ENCODE data around the gene MICAL1.

Gene MICAL1, protein sequence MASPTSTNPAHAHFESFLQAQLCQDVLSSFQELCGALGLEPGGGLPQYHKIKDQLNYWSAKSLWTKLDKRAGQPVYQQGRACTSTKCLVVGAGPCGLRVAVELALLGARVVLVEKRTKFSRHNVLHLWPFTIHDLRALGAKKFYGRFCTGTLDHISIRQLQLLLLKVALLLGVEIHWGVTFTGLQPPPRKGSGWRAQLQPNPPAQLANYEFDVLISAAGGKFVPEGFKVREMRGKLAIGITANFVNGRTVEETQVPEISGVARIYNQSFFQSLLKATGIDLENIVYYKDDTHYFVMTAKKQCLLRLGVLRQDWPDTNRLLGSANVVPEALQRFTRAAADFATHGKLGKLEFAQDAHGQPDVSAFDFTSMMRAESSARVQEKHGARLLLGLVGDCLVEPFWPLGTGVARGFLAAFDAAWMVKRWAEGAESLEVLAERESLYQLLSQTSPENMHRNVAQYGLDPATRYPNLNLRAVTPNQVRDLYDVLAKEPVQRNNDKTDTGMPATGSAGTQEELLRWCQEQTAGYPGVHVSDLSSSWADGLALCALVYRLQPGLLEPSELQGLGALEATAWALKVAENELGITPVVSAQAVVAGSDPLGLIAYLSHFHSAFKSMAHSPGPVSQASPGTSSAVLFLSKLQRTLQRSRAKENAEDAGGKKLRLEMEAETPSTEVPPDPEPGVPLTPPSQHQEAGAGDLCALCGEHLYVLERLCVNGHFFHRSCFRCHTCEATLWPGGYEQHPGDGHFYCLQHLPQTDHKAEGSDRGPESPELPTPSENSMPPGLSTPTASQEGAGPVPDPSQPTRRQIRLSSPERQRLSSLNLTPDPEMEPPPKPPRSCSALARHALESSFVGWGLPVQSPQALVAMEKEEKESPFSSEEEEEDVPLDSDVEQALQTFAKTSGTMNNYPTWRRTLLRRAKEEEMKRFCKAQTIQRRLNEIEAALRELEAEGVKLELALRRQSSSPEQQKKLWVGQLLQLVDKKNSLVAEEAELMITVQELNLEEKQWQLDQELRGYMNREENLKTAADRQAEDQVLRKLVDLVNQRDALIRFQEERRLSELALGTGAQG

GRCh38 chr6:109455437-109456110 is at the start of gene MICAL1:
Gene MICAL1, minus strand, starts transcription at chr6:109455772. Its CDS starts 1,576 bp downstream, at chr6:109454196.
- peak; percentile 45 to 55 for DNase-seq (ENCODE audit: low read depth in 2 of 2)

DNA sequence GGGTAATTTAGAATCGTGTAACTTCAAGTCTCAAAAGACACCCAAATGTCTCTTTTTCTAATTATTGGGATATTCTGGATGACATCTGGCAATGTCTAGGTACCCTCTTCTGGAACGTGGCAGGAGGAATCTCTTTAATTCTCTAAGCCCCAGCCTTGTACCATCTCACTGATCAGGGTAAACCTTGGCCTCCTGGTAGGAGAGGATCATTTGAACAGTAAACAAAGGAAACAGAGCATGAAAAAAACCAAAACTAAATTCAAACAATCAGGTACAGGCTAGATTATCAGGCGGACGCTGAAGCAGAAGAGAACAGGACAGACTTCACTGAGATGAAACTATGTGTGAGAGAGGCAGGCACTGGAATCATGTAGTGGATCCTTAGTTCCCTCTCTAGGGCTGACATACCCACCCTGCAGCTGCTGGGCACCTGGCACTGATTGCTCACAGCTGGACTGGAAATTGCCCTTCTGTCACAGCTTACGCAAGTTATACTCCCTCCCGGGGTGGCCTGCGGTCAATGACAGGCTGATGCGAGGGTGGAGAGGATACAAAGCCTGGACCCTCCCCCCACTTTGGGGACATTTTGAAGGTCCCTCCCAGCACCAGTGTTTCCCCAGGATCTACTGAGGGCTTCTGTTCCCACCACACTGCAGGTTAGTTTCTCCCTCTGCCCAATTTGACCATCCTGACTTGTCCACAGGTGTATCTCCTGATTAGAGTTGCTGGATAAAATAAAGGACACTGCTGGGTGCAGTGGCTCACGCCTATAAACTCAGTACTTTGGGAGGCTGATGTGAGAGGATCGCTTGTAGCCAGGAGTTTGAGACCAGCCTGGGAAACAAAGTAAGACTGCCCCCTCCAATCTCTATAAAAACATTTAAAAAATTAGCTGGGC is 48.0 kb upstream of the MICAL1 start:
- no peak for DNase-seq (ENCODE audit: low read depth in 2 of 2)

- DNase-seq (ENCODE audit: low read depth in 2 of 2) = no peak
Measured at GRCh38 chr6:109498936-109499335, 43.4 kb upstream of the MICAL1 start.

- no peak for DNase-seq (ENCODE audit: low read depth in 2 of 2)
Measured at GRCh38 chr6:109498052-109498451, 42.5 kb upstream of the MICAL1 start.

DNA sequence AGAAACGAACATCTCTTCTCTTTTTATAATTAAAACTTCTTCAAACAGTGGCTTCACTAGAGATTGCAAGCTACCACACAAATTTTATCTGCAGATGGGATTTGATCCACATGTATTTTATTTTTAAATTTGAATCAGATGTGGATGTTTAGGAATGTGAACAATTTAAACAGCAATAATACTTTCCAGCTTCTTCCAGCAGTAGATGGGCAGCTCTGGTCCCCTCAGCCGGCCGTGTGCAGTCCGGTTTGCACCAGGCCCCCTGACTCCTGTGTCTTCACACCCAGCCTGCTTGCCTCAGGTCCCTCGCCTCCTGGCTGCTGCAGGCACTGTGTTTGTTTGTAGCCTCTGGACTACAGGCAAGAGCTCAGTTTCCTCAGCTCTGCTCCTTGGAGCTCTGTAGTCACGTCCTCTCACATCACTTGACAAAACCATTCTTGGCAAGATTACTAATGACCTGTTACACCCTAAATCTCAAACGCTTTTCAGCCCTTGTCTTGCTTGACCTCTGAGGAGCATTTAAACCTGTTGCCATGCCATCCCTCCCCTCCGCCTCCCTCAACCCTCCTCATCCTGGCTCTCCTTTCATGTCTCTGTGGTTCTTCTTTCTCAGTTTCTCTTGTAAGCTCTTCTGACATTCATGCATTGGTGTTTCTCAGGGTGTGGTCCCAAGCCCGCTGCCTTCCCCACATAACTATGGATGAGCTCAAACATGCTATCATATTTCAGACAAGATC is 40.6 kb upstream of the MICAL1 start:
- no peak for DNase-seq (ENCODE audit: low read depth in 2 of 2)

DNA sequence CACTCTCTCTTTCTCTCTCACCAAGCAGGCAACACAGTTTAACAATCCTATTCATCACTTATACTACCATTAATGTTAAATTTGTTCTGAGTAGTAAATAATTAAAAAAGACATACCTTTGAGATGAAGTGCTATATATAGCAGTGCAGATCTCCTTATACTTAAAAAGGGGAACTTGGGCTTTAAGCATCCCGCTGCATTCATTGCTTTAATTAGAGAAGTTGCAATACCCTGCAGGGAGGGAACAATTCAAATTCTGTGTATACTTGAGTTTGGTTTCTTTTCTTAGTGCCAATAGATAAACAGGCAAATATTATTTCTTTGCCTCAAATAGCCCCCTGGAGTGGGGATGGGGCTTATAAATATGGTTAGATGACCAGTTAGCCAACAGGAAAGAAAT is 38.3 kb upstream of the MICAL1 start:
- DNase-seq (ENCODE audit: low read depth in 2 of 2) = no peak

DNA sequence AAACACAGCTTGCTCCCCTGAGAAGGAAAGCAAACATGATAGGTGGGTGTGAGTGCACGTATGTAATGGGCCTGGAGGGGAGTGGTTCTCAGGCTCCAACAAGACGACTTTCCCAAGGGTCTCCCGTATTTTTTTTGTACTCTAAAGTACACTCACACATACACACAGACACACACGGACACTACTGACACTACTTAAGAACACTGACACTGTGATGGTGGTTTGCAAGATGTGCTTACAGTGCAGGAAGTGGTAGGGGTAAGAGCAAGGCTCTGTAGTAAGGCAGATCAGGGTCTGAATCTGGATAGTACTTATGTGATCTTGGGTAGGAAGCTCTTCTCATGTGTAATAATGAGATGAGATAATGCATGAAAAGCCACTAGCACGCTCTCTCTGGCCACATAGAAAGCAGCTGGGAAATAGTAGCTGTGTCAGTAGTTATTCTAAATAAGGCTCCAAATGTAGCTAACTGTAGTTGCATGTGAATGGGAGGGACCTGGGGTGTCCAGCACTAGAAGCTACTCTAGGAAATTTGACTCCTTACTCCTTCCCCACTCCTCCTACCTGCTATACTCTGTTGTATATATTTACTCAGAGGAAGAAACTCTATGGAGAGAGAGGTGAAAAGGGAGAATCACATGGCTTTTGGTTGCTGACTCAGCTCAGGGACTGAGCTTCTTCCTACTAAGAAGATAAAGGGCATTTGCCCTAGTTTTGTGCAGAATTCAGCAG is 35.8 kb upstream of the MICAL1 start:
- no peak for DNase-seq (ENCODE audit: low read depth in 2 of 2)

DNA sequence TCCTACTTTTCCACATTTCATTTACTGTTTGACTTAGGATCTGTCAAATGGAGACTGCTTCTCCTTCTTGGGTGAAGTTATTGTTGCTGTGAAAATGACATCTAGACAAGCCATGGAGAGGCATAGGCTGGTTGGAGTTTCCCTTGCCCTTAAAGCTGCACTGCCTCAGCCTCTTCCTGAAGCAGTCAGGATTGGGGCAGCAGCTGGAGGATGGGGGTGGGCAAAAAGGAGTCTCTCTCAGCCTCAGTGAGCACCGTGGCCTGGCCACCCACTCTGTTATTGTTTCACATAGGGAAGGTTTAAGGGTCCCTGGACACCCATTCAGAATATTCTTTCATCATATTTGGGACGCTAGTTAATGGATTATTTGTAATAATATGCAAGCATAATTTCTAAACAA is 35.1 kb upstream of the MICAL1 start:
- DNase-seq (ENCODE audit: low read depth in 2 of 2) = no peak

GRCh38 chr6:109488001-109488400 is 32.4 kb upstream of the MICAL1 start:
- no peak for DNase-seq (ENCODE audit: low read depth in 2 of 2)

- no peak for DNase-seq (ENCODE audit: low read depth in 2 of 2)
Measured at GRCh38 chr6:109486068-109486467, 30.5 kb upstream of the MICAL1 start.

GRCh38 chr6:109485266-109485935 is 29.8 kb upstream of the MICAL1 start:
- DNase-seq (ENCODE audit: low read depth in 2 of 2) = no peak

GRCh38 chr6:109484122-109484521 is 28.6 kb upstream of the MICAL1 start:
- no peak for DNase-seq (ENCODE audit: low read depth in 2 of 2)

GRCh38 chr6:109483735-109484057 is 28.1 kb upstream of the MICAL1 start:
- no peak for DNase-seq (ENCODE audit: low read depth in 2 of 2)

DNA sequence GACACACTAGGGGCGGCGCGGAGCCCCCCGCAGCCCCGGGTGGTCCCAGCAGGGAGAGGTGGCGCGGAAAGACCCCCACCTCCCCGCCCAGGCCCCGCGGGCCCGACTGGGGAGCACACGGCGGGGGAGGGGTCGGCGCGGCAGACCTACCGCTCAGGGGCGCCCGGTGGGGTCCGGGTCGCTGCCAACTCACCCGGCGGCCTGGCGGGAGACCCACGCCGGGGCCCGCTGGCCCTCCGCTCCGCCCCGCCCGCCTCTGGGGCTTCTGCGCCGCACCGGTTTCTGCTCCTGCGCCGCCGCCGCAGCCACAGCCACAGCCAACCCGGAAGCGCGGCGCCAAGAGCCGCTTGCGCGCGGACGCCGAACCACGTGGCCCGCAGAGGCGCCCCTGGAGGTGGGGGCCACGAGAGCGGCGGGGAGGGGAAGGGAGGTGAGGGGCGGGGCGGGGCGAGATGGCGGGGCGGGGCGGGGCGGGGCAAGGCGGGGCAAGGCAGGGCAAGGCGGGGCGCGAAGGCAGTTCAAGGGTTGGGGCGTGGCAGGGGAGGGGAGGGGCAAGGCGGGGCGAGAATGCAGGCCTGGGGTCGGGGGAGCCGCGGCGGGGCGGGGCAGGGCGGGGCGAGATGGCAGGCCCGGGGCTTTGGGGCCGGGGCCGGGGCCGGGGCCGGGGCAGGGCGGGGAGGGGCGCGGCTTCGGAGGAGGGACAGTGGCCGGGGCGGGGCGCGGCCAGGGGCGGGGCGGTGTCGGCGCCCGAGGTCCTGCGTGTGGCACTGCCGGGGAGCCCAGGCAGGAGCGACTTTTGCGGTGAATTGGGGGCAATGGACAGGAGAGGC is 27.5 kb upstream of the MICAL1 start, which contains the start of gene ZBTB24:
Gene ZBTB24, minus strand, starts transcription at position 315 of the 830 bp plus-strand sequence. CDS start 1,193 bp downstream, outside the sequence.
- peak; percentile 85 to 86 for DNase-seq (ENCODE audit: low read depth in 2 of 2)

GRCh38 chr6:109480993-109481480 is 25.5 kb upstream of the MICAL1 start:
- no peak for DNase-seq (ENCODE audit: low read depth in 2 of 2)

- no peak for DNase-seq (ENCODE audit: low read depth in 2 of 2)
Measured at GRCh38 chr6:109478841-109479624, 23.5 kb upstream of the MICAL1 start.

DNA sequence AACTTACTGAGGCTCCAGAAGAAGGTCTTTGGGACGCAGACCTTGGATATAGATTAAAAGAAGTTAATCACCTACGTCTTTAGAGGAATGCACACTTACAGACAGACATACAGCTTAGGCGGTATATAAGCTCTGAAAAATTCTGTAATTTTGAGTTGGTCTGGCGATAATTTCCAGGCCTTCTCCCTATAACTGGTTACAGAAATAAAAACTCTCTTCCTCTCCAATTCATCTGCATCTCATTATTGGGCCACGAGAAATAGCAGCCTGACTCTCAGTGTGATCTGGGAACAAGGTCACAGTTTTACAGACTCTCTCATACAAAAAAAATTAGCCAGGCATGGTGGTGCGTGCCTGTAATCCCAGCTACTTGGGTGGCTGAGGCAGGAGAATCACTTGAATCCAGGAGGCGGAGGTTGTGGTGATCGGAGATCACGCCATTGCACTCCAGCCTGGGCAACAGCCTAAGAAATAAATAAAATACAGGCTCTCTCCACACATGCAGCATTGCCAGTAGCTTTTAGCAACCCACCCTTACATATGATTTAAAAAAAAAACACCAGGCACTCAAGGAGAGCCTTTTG is 22.7 kb upstream of the MICAL1 start:
- no peak for DNase-seq (ENCODE audit: low read depth in 2 of 2)
